K562 (cell line): ENCODE measurements around the gene TAF10. TPM values are rescaled to one million over a fixed set of nuclear protein-coding genes. Genes with fewer than 3 reads are reported as not detected.

ENCODE experiments used
- ATAC-seq: fragments of 200-7000 bp; cut with Tn5 transposase; 3 replicates; pipeline ENCODE4 v1.9.1; 2020; ENCODE audit warnings: moderate library complexity
- BruUV-seq: library from RNA; stranded (reverse); fragments of 400-500 nt; replicated peaks from 2 replicates; lab custom pipeline; 2021; lab: Mats Ljungman, UMichigan
- CTCF ChIA-PET: fragments of 300-600 bp; formaldehyde crosslinking; extraction: SDS; loops from one replicate; lab custom pipeline; 2021; ENCODE audit warnings: low intra/inter-chr PET ratio; lab: Yijun Ruan, JAX
- POLR2A ChIA-PET: fragments of 300-600, 350-650 bp; sonication (Branson Sonifier 250); formaldehyde crosslinking; extraction: SDS; loops from one replicate; lab custom pipeline; 2021; ENCODE audit warnings: antibody characterized with exemption, inconsistent platforms; lab: Yijun Ruan, JAX
- DNase-seq, 4 experiments: peaks; one replicate each; pipeline versions ENCODE4 v3.0.0 to v3.0.0-alpha.2; 2011 to 2018; ENCODE audit warnings: low spot score in 3 of 4, mixed read lengths in 3 of 4; ENCODE audit errors: extremely low read depth in 1 of 4
- FAIRE-seq: peaks from 2 replicates; lab custom pipeline; 2011; peaks lifted over from hg19 to GRCh38; lab: Jason Lieb, UNC
- H2AFZ ChIP-seq: 2 replicates; pipeline ENCODE4 v1.6.0; 2011; ENCODE audit warnings: low read depth, low read length, control low read depth, inconsistent platforms
- H3K27ac ChIP-seq: fragments of 200-600 bp; 3 replicates; pipeline ENCODE4 v1.8.0; 2011; ENCODE audit warnings: low read depth, mild to moderate bottlenecking, control low read depth, inconsistent platforms, low read length, moderate library complexity, mixed read lengths; ENCODE audit errors: extremely low read depth
- H3K27me3 ChIP-seq, 2 experiments: fragments of 300-600 bp in 1 of 2; 2 replicates in 1 of 2; 3 replicates in 1 of 2; pipeline versions ENCODE4 v1.6.0 to v1.8.0; 2011; ENCODE audit warnings: inconsistent platforms in 2 of 2, low read length in 2 of 2, mild to moderate bottlenecking in 1 of 2, mixed read lengths in 1 of 2, moderate library complexity in 1 of 2; ENCODE audit not compliant: control insufficient read depth in 2 of 2, insufficient read depth in 2 of 2
- H3K36me3 ChIP-seq: fragments of 300-600 bp; 3 replicates; pipeline ENCODE4 v1.8.0; 2011; ENCODE audit warnings: mild to moderate bottlenecking, low read length, inconsistent platforms; ENCODE audit not compliant: control insufficient read depth, insufficient read depth
- H3K4me1 ChIP-seq, 2 experiments: fragments of 200-600 bp in 1 of 2; replicated peaks in 1 of 2; 2 replicates in 1 of 2; 3 replicates in 1 of 2; pipeline versions ENCODE4 v1.5.1 to v1.8.0; 2011; ENCODE audit warnings: inconsistent platforms in 2 of 2, low read length in 2 of 2, mild to moderate bottlenecking in 1 of 2, mixed read lengths in 1 of 2, moderate library complexity in 1 of 2; ENCODE audit not compliant: control insufficient read depth in 2 of 2, insufficient read depth in 2 of 2
- H3K4me2 ChIP-seq: 2 replicates; pipeline ENCODE4 v1.6.1; 2011; ENCODE audit warnings: low read length, control low read depth, inconsistent platforms, mixed read lengths; ENCODE audit not compliant: insufficient read depth
- H3K4me3 ChIP-seq: fragments of 200-600 bp; sonication (generic), shearing (Covaris generic); 2 replicates; pipeline ENCODE4 v1.5.1; 2016; ENCODE audit warnings: control low read depth, inconsistent platforms
- H3K79me2 ChIP-seq: fragments of 200-600 bp; 3 replicates; pipeline ENCODE4 v1.8.0; 2011; ENCODE audit warnings: low read length, inconsistent platforms; ENCODE audit not compliant: control insufficient read depth, insufficient read depth
- H3K9ac ChIP-seq, 2 experiments: 2 replicates each; pipeline versions ENCODE4 v1.6.0 to v1.6.1; 2011; ENCODE audit warnings: low read depth in 2 of 2, low read length in 2 of 2, control low read depth in 1 of 2, inconsistent platforms in 1 of 2, mild to moderate bottlenecking in 1 of 2, mixed read lengths in 1 of 2; ENCODE audit not compliant: insufficient read depth in 1 of 2
- H3K9me1 ChIP-seq: one replicate; pipeline ENCODE4 v1.6.0; 2011; ENCODE audit warnings: inconsistent platforms, mild to moderate bottlenecking, low read length, moderate library complexity; ENCODE audit not compliant: control insufficient read depth, insufficient read depth
- H3K9me3 ChIP-seq: replicated peaks from 2 replicates; pipeline ENCODE4 v1.5.1; 2011; ENCODE audit warnings: low read depth, low read length, inconsistent platforms; ENCODE audit not compliant: control insufficient read depth, insufficient read depth
- H4K20me1 ChIP-seq: replicated peaks from 2 replicates; pipeline ENCODE4 v1.6.1; 2011; ENCODE audit warnings: low read length, inconsistent platforms, mixed read lengths; ENCODE audit not compliant: control insufficient read depth, insufficient read depth
- EWSR1 ChIP-seq: fragments of 450-650 bp; IDR thresholded peaks from 2 replicates; pipeline ENCODE4 v1.6.1; 2018; ENCODE audit warnings: borderline replicate concordance, mild to moderate bottlenecking, low read depth, moderate library complexity; ENCODE audit not compliant: partially characterized antibody
- GABPB2 ChIP-seq: fragments of 250-450 bp; sonication (Bioruptor Pico); conservative IDR thresholded peaks from 2 replicates; pipeline ENCODE4 v1.5.1; 2021; ENCODE audit warnings: mild to moderate bottlenecking
- LCOR ChIP-seq: sonication (generic); formaldehyde crosslinking; IDR thresholded peaks from 2 replicates; pipeline ENCODE4 v1.8.0; 2022; ENCODE audit warnings: mild to moderate bottlenecking, missing genetic modification reagents
- MTF1 ChIP-seq: fragments of 250-450 bp; sonication (Bioruptor Pico); IDR thresholded peaks from 2 replicates; pipeline ENCODE4 v1.9.0; 2021; ENCODE audit warnings: moderate library complexity, mild to moderate bottlenecking, inconsistent platforms, borderline replicate concordance
- PHF8 ChIP-seq: fragments of 200-600 bp; sonication (generic); IDR thresholded peaks from 2 replicates; pipeline ENCODE4 v1.6.1; 2012; ENCODE audit warnings: mixed run types, mild to moderate bottlenecking, inconsistent platforms, low read length, moderate library complexity, borderline replicate concordance
- RBFOX2 ChIP-seq: fragments of 200-400 bp; formaldehyde crosslinking; IDR thresholded peaks from 2 replicates; pipeline ENCODE4 v1.6.1; 2017; ENCODE audit warnings: low read depth, mild to moderate bottlenecking, low read length, moderate library complexity
- SMAD2 ChIP-seq: fragments of 150-350 bp; IDR thresholded peaks from 2 replicates; pipeline ENCODE4 v1.6.1; 2014; ENCODE audit warnings: low read depth, mild to moderate bottlenecking, low read length
- TBL1XR1 ChIP-seq, 2 experiments: IDR thresholded peaks; 2 replicates each; pipeline ENCODE4 v1.6.1; 2012; ENCODE audit warnings: improper control_type of control experiment in 2 of 2, low read length in 2 of 2, mild to moderate bottlenecking in 1 of 2
- YBX1 ChIP-seq: fragments of 450-650 bp; IDR thresholded peaks from 2 replicates; pipeline ENCODE4 v1.7.1; 2016; ENCODE audit warnings: mild to moderate bottlenecking
- WGBS: fragments of 100-300 bp; shearing (Covaris generic); methylation state at CpG from one replicate; pipeline ENCODE4 v1.1.6; 2016; ENCODE audit warnings: low coverage, mixed read lengths; ENCODE audit not compliant: insufficient coverage; ENCODE audit errors: missing lambda C conversion rate; 5-methylcytosine and 5-hydroxymethylcytosine counted together
- in situ Hi-C: fragments of 300-500 bp; cut with MboI; formaldehyde crosslinking; loops from 4 replicates; pipeline ENCODE4 v1.15.0; 2018; ENCODE audit warnings: inconsistent platforms, mixed read lengths
- intact Hi-C: fragments of 100-400 bp; cut with micrococcal nuclease; formaldehyde crosslinking; loops from 2 replicates; pipeline ENCODE4 v1.14.2; 2022
- polyA plus RNA-seq, 8 experiments: library from polyadenylated mRNA; depleted of rRNA in 4 of 8; stranded (reverse) in 5 of 8; unstranded in 3 of 8; fragments of >200 nt; fragmentation: Nextera tagmentation in 2 of 8; fragmentation: Illumina TruSeq in 1 of 8; extraction: Ambion mirVana in 2 of 8; extraction: Trizol in 1 of 8; gene quantifications; 2 replicates each; pipeline versions ENCODE4 v1.2.1 to v1.2.3, GENCODE V29; 2011 to 2014; ENCODE audit warnings: inconsistent platforms in 1 of 8, missing spikeins in 1 of 8
- total RNA-seq, 7 experiments: library from RNA; depleted of rRNA in 6 of 7; stranded (reverse); fragments of >200 nt in 6 of 7; fragmentation: Illumina TruSeq in 2 of 7; extraction: Trizol in 2 of 7; gene quantifications; 2 replicates each; pipeline versions ENCODE4 v1.2.1 to v1.2.3, GENCODE V29; 2011 to 2021; ENCODE audit warnings: low replicate concordance in 1 of 7
- TF ChIP-seq, protein P1 (sequence below): fragments of 450-650 bp; IDR thresholded peaks from 2 replicates; pipeline ENCODE4 v1.6.1; 2016; ENCODE audit warnings: low read depth, mild to moderate bottlenecking, moderate library complexity

Gene TAF10
- total and polyA plus RNA-seq, 9 of the 15 experiments (the other 6 are each of a cell fraction or from before 2014, with no cell fraction given) = 19.5 to 197 (median 121) TPM

GRCh38 chr11:6608726-6609501, 3.1 kb downstream of the TAF10 start:
- no peak overlapping the region for H3K4me3 ChIP-seq
- no peaks in the 10 kb centered on the region for H4K20me1 ChIP-seq
- 93% methylated on average over 14 of the region's 14 CpGs for WGBS
- H3K27ac ChIP-seq = no peak overlapping the region
- H3K36me3 ChIP-seq = peaks cover 54% of the 10 kb centered on the region
- no peak overlapping the region for H2AFZ ChIP-seq
- intact Hi-C loops (no loop called here), in situ Hi-C loops (loop anchor here (5.0 kb wide), 1 partner anchor 77 kb away; no protein-coding TSS in a partner anchor)
- H3K79me2 ChIP-seq = peaks cover 59% of the 10 kb centered on the region
- H3K27me3 ChIP-seq = no peaks in the 10 kb centered on the region
- H3K9ac ChIP-seq = no peak overlapping the region; a peak in 1 of 4 replicates
- BruUV-seq = no TSS peak
- H3K9me3 ChIP-seq = no peaks in the 10 kb centered on the region
- CTCF ChIA-PET = no interaction called here
- ATAC-seq (no peak), DNase-seq (no peak)
- H3K9me1 ChIP-seq = no peaks in the 10 kb centered on the region
- H3K4me2 ChIP-seq = no peak overlapping the region
- H3K4me1 ChIP-seq = peaks cover 33% of the 10 kb centered on the region in 2 experiments
- no peak for TF ChIP-seq EWSR1
- TF ChIP-seq RBFOX2 = 0 out of 2 replicates have a peak, but pooled peaks have one; percentile 23
- TF ChIP-seq, all 486 proteins: peak for 1
- POLR2A ChIA-PET = interaction anchor here (0.6 to 1.8 kb wide), 2 partner anchors 10 to 78 kb away, joined by 3 to 11 read pairs; partner anchors contain the start of gene TPP1
- no peak for FAIRE-seq

GRCh38 chr11:6608011-6608410, 4.0 kb downstream of the TAF10 start:
- peaks cover 51% of the 10 kb centered on the region for H3K36me3 ChIP-seq
- H3K4me1 ChIP-seq = peaks cover 29 to 36% of the 10 kb centered on the region in 2 experiments
- intact Hi-C loops = no loop called here
- H3K4me3 ChIP-seq = no peak overlapping the region
- BruUV-seq = no TSS peak
- ChIA-PET CTCF (no interaction called here), POLR2A (interaction anchor here (1.8 kb wide), 3 partner anchors 11 to 24 kb away, joined by 5 to 17 read pairs (median 11); partner anchors contain the start of gene TPP1)
- H3K9ac ChIP-seq = peak overlapping the region in 1 of 2 experiments; percentile 59; a peak in 1 of 4 replicates
- no peak overlapping the region for H3K4me2 ChIP-seq
- no peaks in the 10 kb centered on the region for H3K27me3 ChIP-seq
- in situ Hi-C loops = loop anchor here (5.0 kb wide), 1 partner anchor 76 kb away; no protein-coding TSS in a partner anchor
- H2AFZ ChIP-seq = no peak overlapping the region
- no peak for FAIRE-seq
- H3K9me1 ChIP-seq = no peaks in the 10 kb centered on the region
- H3K27ac ChIP-seq = peak overlapping the region; percentile 85; the same call in 1 of the 3 replicates
- no peak for ATAC-seq
- H4K20me1 ChIP-seq = no peaks in the 10 kb centered on the region
- no peaks in the 10 kb centered on the region for H3K9me3 ChIP-seq
- 90% methylated on average over 9 of the region's 9 CpGs for WGBS
- no peak for DNase-seq
- peaks cover 68% of the 10 kb centered on the region for H3K79me2 ChIP-seq
- TF ChIP-seq YBX1 = no peak
- TF ChIP-seq SMAD2 = no peak
- TF ChIP-seq, protein P1, sequence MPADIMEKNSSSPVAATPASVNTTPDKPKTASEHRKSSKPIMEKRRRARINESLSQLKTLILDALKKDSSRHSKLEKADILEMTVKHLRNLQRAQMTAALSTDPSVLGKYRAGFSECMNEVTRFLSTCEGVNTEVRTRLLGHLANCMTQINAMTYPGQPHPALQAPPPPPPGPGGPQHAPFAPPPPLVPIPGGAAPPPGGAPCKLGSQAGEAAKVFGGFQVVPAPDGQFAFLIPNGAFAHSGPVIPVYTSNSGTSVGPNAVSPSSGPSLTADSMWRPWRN = no peak
- no peak for TF ChIP-seq GABPB2 (CRISPR knock-in tag)
- TF ChIP-seq TBL1XR1 (IDR thresholded peaks at IDR 0.05; ENCODE audit: low read length in 2 of 2) = no peak
- TF ChIP-seq LCOR = no peak
- TF ChIP-seq PHF8 = no peak
- TF ChIP-seq MTF1 (CRISPR knock-in tag) = no peak
